K562 (cell line): ENCODE measurements around the gene TMEM217. TPM values are rescaled to one million over a fixed set of nuclear protein-coding genes. Genes with fewer than 3 reads are reported as not detected.
A peak's percentile ranks its signal among the peaks of the same experiment; 100 is the strongest.

Experiments used
- CBX3 ChIP-seq, 2 experiments: IDR thresholded peaks; 1 replicate in 1 of 2; 2 replicates in 1 of 2; pipeline ENCODE4 v1.6.1; 2012; ENCODE audit warnings: inconsistent platforms in 2 of 2, low read length in 2 of 2, borderline replicate concordance in 1 of 2, control low read depth in 1 of 2
- CBX8 ChIP-seq: fragments of 200-600 bp; sonication (generic); IDR thresholded peaks from 2 replicates; pipeline ENCODE4 v1.6.1; 2012; ENCODE audit warnings: borderline replicate concordance, mixed run types, low read depth, mild to moderate bottlenecking, moderate library complexity, mixed read lengths, low read length, control low read depth, inconsistent platforms; ENCODE audit not compliant: poor library complexity, severe bottlenecking; ENCODE audit errors: extremely low read depth
- E2F3 ChIP-seq: fragments of 250-450 bp; sonication (Bioruptor Pico); IDR thresholded peaks from 2 replicates; pipeline ENCODE4 v1.4.0; 2020; ENCODE audit warnings: mild to moderate bottlenecking
- ELF4 ChIP-seq: fragments of 450-650 bp; formaldehyde crosslinking; IDR thresholded peaks from 2 replicates; pipeline ENCODE4 v1.4.0; 2022; ENCODE audit warnings: missing genetic modification characterization
- LCOR ChIP-seq: sonication (generic); formaldehyde crosslinking; IDR thresholded peaks from 2 replicates; pipeline ENCODE4 v1.8.0; 2022; ENCODE audit warnings: mild to moderate bottlenecking, missing genetic modification reagents
- NR3C1 ChIP-seq: sonication (generic); formaldehyde crosslinking; IDR thresholded peaks from 2 replicates; pipeline ENCODE4 v1.8.1; 2022; ENCODE audit warnings: missing genetic modification reagents
- PYGO2 ChIP-seq: fragments of 450-650 bp; IDR thresholded peaks from 2 replicates; pipeline ENCODE4 v1.6.1; 2016; ENCODE audit warnings: mild to moderate bottlenecking, missing genetic modification characterization, moderate library complexity, missing compliant biosample characterization
- RBM15 ChIP-seq: fragments of 200-400 bp; formaldehyde crosslinking; IDR thresholded peaks from 2 replicates; pipeline ENCODE4 v1.6.1; 2018; ENCODE audit warnings: mild to moderate bottlenecking, low read length, moderate library complexity; ENCODE audit not compliant: insufficient read depth
- RBM34 ChIP-seq: fragments of 200-400 bp; formaldehyde crosslinking; IDR thresholded peaks from 2 replicates; pipeline ENCODE4 v1.6.1; 2018; ENCODE audit warnings: low read length, borderline replicate concordance; ENCODE audit not compliant: insufficient read depth
- SIN3A ChIP-seq, 2 experiments: fragments of 150-350 bp in 1 of 2; IDR thresholded peaks; 2 replicates each; pipeline ENCODE4 v1.6.1; 2011 to 2016; ENCODE audit warnings: borderline replicate concordance in 2 of 2, low read depth in 2 of 2, low read length in 2 of 2, mild to moderate bottlenecking in 2 of 2, moderate library complexity in 2 of 2; ENCODE audit not compliant: control insufficient read depth in 1 of 2
- ZNF3 ChIP-seq: fragments of 250-450 bp; sonication (Bioruptor Pico); IDR thresholded peaks from 2 replicates; pipeline ENCODE4 v1.5.0; 2021; ENCODE audit warnings: mild to moderate bottlenecking, moderate library complexity
- ZNF444 ChIP-seq: fragments of 250-450 bp; sonication (Bioruptor Pico); IDR thresholded peaks from 2 replicates; pipeline ENCODE4 v1.4.0; 2020; ENCODE audit warnings: mild to moderate bottlenecking, moderate library complexity
- ZNF57 ChIP-seq: fragments of 450-650 bp; formaldehyde crosslinking; IDR thresholded peaks from 2 replicates; pipeline ENCODE4 v1.4.0; 2020; ENCODE audit warnings: mild to moderate bottlenecking, moderate library complexity
- ZNF785 ChIP-seq: fragments of 250-450 bp; sonication (Bioruptor Pico); IDR thresholded peaks from 2 replicates; pipeline ENCODE4 v1.4.0; 2020; ENCODE audit warnings: mild to moderate bottlenecking
- ZSCAN32 ChIP-seq: fragments of 450-650 bp; formaldehyde crosslinking; IDR thresholded peaks from 2 replicates; pipeline ENCODE4 v1.4.0; 2020; ENCODE audit warnings: mild to moderate bottlenecking, moderate library complexity
- polyA plus RNA-seq, 8 experiments: library from polyadenylated mRNA; depleted of rRNA in 4 of 8; stranded (reverse) in 5 of 8; unstranded in 3 of 8; fragments of >200 nt; fragmentation: Nextera tagmentation in 2 of 8; fragmentation: Illumina TruSeq in 1 of 8; extraction: Ambion mirVana in 2 of 8; extraction: Trizol in 1 of 8; gene quantifications; 2 replicates each; pipeline versions ENCODE4 v1.2.1 to v1.2.3, GENCODE V29; 2011 to 2014; ENCODE audit warnings: inconsistent platforms in 1 of 8, missing spikeins in 1 of 8
- total RNA-seq, 7 experiments: library from RNA; depleted of rRNA in 6 of 7; stranded (reverse); fragments of >200 nt in 6 of 7; fragmentation: Illumina TruSeq in 2 of 7; extraction: Trizol in 2 of 7; gene quantifications; 2 replicates each; pipeline versions ENCODE4 v1.2.1 to v1.2.3, GENCODE V29; 2011 to 2021; ENCODE audit warnings: low replicate concordance in 1 of 7
- TF ChIP-seq, protein P1 (sequence below), 3 experiments: fragments of 200-800 bp in 1 of 3; fragments of 250-450 bp in 1 of 3; fragments of 450-650 bp in 1 of 3; sonication (Bioruptor Pico) in 1 of 3; sonication (Bioruptor generic) in 1 of 3; formaldehyde crosslinking in 1 of 3; IDR thresholded peaks; 2 replicates each; pipeline versions ENCODE4 v1.6.1 to v1.8.0; 2016 to 2022; ENCODE audit warnings: mild to moderate bottlenecking in 2 of 3, missing genetic modification characterization in 2 of 3, missing compliant biosample characterization in 1 of 3, moderate library complexity in 1 of 3
- TF ChIP-seq, protein P2 (sequence below): sonication (generic); formaldehyde crosslinking; IDR thresholded peaks from 2 replicates; pipeline ENCODE4 v1.8.1; 2023; ENCODE audit warnings: mild to moderate bottlenecking, missing genetic modification reagents
- TF ChIP-seq, protein P3 (sequence below): fragments of 250-450 bp; sonication (Bioruptor Pico); IDR thresholded peaks from 2 replicates; pipeline ENCODE4 v1.8.0; 2021; ENCODE audit warnings: moderate library complexity, mild to moderate bottlenecking, inconsistent platforms
- TF ChIP-seq, protein P4 (sequence below): sonication (generic); formaldehyde crosslinking; IDR thresholded peaks from 2 replicates; pipeline ENCODE4 v1.9.0; 2022; ENCODE audit warnings: mild to moderate bottlenecking, missing genetic modification reagents
- TF ChIP-seq, protein P5 (sequence below): fragments of 250-450 bp; sonication (Bioruptor Pico); IDR thresholded peaks from 2 replicates; pipeline ENCODE4 v1.8.0; 2021; ENCODE audit warnings: borderline replicate concordance, mild to moderate bottlenecking, moderate library complexity; ENCODE audit not compliant: poor library complexity, severe bottlenecking

TMEM217 gene
- total and polyA plus RNA-seq, 9 of the 15 experiments (the other 6 are each of a cell fraction or from before 2014, with no cell fraction given), result 1.3 to 8.0 (median 1.9) TPM

DNA sequence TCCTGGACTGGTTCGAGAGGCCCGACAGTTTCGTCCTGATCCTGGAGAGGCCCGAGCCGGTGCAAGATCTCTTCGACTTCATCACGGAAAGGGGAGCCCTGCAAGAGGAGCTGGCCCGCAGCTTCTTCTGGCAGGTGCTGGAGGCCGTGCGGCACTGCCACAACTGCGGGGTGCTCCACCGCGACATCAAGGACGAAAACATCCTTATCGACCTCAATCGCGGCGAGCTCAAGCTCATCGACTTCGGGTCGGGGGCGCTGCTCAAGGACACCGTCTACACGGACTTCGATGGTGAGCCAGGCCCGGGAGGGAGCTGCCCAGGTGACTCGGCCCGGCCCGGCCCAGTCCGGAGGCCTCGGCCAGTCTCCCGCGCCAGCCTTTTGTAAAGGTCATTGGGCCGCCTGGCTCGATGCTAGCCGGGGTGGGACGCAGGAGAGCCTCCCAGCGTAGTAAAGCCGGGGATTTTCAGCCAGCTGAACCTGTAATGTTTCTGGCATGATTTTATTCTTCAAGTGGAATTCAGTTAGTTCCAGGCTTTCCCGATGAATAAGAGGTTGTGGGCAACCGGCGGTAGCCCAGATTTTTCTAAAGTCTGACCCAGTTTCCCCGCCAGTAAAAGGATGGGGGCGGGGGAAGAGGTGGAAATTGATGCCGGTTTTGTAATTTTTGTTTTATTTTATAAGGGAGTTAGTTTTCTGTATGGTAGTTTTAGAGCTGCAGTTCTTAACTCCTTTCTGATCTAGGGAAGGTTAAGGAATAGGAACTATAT, 86.6 kb downstream of the TMEM217 start (continued):
- TF ChIP-seq ZSCAN32, result no peak
- no peak for TF ChIP-seq CBX3 (IDR thresholded peaks at IDR 0.05; ENCODE audit: borderline replicate concordance in 1 of 2, low read length in 2 of 2)
- TF ChIP-seq, protein P1, sequence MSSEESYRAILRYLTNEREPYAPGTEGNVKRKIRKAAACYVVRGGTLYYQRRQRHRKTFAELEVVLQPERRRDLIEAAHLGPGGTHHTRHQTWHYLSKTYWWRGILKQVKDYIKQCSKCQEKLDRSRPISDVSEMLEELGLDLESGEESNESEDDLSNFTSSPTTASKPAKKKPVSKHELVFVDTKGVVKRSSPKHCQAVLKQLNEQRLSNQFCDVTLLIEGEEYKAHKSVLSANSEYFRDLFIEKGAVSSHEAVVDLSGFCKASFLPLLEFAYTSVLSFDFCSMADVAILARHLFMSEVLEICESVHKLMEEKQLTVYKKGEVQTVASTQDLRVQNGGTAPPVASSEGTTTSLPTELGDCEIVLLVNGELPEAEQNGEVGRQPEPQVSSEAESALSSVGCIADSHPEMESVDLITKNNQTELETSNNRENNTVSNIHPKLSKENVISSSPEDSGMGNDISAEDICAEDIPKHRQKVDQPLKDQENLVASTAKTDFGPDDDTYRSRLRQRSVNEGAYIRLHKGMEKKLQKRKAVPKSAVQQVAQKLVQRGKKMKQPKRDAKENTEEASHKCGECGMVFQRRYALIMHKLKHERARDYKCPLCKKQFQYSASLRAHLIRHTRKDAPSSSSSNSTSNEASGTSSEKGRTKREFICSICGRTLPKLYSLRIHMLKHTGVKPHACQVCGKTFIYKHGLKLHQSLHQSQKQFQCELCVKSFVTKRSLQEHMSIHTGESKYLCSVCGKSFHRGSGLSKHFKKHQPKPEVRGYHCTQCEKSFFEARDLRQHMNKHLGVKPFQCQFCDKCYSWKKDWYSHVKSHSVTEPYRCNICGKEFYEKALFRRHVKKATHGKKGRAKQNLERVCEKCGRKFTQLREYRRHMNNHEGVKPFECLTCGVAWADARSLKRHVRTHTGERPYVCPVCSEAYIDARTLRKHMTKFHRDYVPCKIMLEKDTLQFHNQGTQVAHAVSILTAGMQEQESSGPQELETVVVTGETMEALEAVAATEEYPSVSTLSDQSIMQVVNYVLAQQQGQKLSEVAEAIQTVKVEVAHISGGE (CRISPR knock-in tag; IDR thresholded peaks at IDR 0.05), result no peak
- no peak for TF ChIP-seq RBM15
- TF ChIP-seq NR3C1 (CRISPR knock-in tag), result no peak
- no peak for TF ChIP-seq PYGO2 (tag)
- TF ChIP-seq ZNF57, result no peak
- TF ChIP-seq E2F3 (CRISPR knock-in tag), result no peak; the same call in 1 of the 2 replicates
- TF ChIP-seq CBX8, result no peak
- no peak for TF ChIP-seq ZNF444 (CRISPR knock-in tag)
- no peak for TF ChIP-seq LCOR (CRISPR knock-in tag)
- TF ChIP-seq ELF4 (CRISPR knock-in tag), result no peak
- peak in 1 of 2 experiments; percentile 53; a peak in 2 of 4 replicates for TF ChIP-seq SIN3A (IDR thresholded peaks at IDR 0.05; ENCODE audit: borderline replicate concordance in 2 of 2, control insufficient read depth in 1 of 2, low read depth in 2 of 2, low read length in 2 of 2)
- TF ChIP-seq, protein P2, sequence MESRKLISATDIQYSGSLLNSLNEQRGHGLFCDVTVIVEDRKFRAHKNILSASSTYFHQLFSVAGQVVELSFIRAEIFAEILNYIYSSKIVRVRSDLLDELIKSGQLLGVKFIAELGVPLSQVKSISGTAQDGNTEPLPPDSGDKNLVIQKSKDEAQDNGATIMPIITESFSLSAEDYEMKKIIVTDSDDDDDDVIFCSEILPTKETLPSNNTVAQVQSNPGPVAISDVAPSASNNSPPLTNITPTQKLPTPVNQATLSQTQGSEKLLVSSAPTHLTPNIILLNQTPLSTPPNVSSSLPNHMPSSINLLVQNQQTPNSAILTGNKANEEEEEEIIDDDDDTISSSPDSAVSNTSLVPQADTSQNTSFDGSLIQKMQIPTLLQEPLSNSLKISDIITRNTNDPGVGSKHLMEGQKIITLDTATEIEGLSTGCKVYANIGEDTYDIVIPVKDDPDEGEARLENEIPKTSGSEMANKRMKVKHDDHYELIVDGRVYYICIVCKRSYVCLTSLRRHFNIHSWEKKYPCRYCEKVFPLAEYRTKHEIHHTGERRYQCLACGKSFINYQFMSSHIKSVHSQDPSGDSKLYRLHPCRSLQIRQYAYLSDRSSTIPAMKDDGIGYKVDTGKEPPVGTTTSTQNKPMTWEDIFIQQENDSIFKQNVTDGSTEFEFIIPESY (CRISPR knock-in tag), result 0 out of 2 replicates have a peak, but pooled peaks have one; percentile 28
- TF ChIP-seq, protein P3, sequence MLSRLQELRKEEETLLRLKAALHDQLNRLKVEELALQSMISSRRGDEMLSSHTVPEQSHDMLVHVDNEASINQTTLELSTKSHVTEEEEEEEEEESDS (CRISPR knock-in tag), result no peak
- TF ChIP-seq ZNF785 (CRISPR knock-in tag), result peak; percentile 58; the same call in 1 of the 2 replicates
- TF ChIP-seq RBM34, result no peak
- TF ChIP-seq, protein P4, sequence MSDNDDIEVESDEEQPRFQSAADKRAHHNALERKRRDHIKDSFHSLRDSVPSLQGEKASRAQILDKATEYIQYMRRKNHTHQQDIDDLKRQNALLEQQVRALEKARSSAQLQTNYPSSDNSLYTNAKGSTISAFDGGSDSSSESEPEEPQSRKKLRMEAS, result no peak
- TF ChIP-seq, protein P5, sequence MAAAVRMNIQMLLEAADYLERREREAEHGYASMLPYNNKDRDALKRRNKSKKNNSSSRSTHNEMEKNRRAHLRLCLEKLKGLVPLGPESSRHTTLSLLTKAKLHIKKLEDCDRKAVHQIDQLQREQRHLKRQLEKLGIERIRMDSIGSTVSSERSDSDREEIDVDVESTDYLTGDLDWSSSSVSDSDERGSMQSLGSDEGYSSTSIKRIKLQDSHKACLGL (CRISPR knock-in tag), result no peak
- TF ChIP-seq ZNF3, result no peak
